ENCODE data around the gene DBN1.
A peak's percentile ranks its signal among the peaks of the same experiment; 100 is the strongest.

DBN1 gene

GRCh38 chr5:177445052-177445916 is 28.1 kb downstream of the DBN1 start:
- DNase-seq (ENCODE audit: low read depth in 2 of 3, low spot score in 1 of 3), result no peak

- no peak for DNase-seq (ENCODE audit: low read depth in 2 of 3, low spot score in 1 of 3)
Observed at GRCh38 chr5:177444106-177445051, 29.1 kb downstream of the DBN1 start.

- DNase-seq (ENCODE audit: low read depth in 2 of 3, low spot score in 1 of 3), result no peak
Observed at GRCh38 chr5:177443144-177443983, 30.1 kb downstream of the DBN1 start.

- DNase-seq (ENCODE audit: low read depth in 2 of 3, low spot score in 1 of 3), result no peak
Observed at GRCh38 chr5:177442066-177442826, 31.2 kb downstream of the DBN1 start.

GRCh38 chr5:177440990-177441780 is 32.2 kb downstream of the DBN1 start:
- no peak for DNase-seq (ENCODE audit: low read depth in 2 of 3, low spot score in 1 of 3)

- DNase-seq (ENCODE audit: low read depth in 2 of 3, low spot score in 1 of 3), result peak in 1 of 3 donors; percentile 21
Observed at GRCh38 chr5:177440211-177440989, 33.0 kb downstream of the DBN1 start.

- no peak for DNase-seq (ENCODE audit: low read depth in 2 of 3, low spot score in 1 of 3)
Observed at GRCh38 chr5:177439518-177440053, 33.8 kb downstream of the DBN1 start.

- DNase-seq (ENCODE audit: low read depth in 2 of 3, low spot score in 1 of 3), result no peak
Observed at GRCh38 chr5:177438468-177438867, 35.0 kb downstream of the DBN1 start.

- DNase-seq (ENCODE audit: low read depth in 2 of 3, low spot score in 1 of 3), result no peak
Observed at GRCh38 chr5:177437623-177438022, 35.8 kb downstream of the DBN1 start.

- DNase-seq (ENCODE audit: low read depth in 2 of 3, low spot score in 1 of 3), result no peak
Observed at GRCh38 chr5:177435847-177436536, 37.4 kb downstream of the DBN1 start.

- no peak for DNase-seq (ENCODE audit: low read depth in 2 of 3, low spot score in 1 of 3)
Observed at GRCh38 chr5:177434942-177435738, 38.3 kb downstream of the DBN1 start.

- DNase-seq (ENCODE audit: low read depth in 2 of 3, low spot score in 1 of 3), result peak; percentile 54 to 61 (median 55)
Observed at GRCh38 chr5:177434437-177434836, 39.0 kb downstream of the DBN1 start.

GRCh38 chr5:177433658-177434217 is 39.7 kb downstream of the DBN1 start:
- DNase-seq (ENCODE audit: low read depth in 2 of 3, low spot score in 1 of 3), result no peak

- DNase-seq (ENCODE audit: low read depth in 2 of 3, low spot score in 1 of 3), result no peak
Observed at GRCh38 chr5:177432839-177433657, 40.4 kb downstream of the DBN1 start.

- DNase-seq (ENCODE audit: low read depth in 2 of 3, low spot score in 1 of 3), result peak in 1 of 3 donors; percentile 57
Observed at GRCh38 chr5:177432143-177432838, 41.1 kb downstream of the DBN1 start.
